Globus pallidus (tissue), 1 donor: ENCODE results near the gene APEH.

Experiments used
- DNase-seq: peaks from one replicate; pipeline ENCODE4 v3.0.0-alpha.2; 2015; ENCODE audit warnings: low spot score

The APEH gene

DNA sequence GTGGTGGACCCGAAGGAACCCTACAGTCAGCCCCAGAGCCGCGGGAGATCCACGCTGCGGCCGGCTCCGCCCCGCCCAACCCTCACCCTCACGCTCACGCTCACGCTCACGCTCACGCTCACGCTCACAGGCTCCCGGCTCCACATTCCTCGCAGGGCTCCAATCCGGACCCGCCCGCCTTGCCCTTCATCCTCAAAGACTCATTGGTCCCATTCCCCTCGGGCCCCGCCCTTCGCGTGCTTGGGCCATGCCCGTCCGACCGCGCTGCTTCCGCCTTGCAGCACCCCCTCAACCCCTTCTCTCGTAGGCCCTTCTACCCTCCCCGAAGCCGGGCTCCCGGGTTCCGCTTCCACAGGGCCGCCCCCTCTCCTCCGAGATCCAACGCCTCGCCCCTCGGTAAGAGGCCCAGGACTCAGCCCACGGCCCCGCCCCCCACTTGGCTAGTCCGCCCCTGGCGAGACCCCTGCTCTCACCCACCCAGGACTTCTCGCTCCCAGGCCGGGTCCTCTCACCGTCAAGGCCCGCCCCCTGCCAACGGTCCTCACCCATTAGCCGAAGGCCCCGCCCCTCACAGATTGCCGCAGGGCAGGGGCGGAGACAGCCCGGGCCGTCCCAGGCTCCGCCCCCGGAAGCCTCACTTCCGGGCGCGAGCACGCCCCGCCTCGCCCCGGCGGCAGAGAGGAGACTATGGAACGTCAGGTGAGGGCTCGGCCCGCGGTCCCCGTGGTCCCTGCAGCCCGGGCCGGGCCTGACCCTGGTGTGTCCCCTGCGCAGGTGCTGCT, at the start of gene APEH:
APEH (plus strand) TSS at position 637 of the 782 bp plus-strand sequence; CDS start at position 688, 51 bp downstream.
- DNase-seq, result peak; percentile 91

- DNase-seq, result no peak
These were observed 49.1 kb upstream of the APEH start for GRCh38 chr3:49625071-49625470.

GRCh38 chr3:49626101-49626581, 48.0 kb upstream of the APEH start:
- DNase-seq, result no peak

DNA sequence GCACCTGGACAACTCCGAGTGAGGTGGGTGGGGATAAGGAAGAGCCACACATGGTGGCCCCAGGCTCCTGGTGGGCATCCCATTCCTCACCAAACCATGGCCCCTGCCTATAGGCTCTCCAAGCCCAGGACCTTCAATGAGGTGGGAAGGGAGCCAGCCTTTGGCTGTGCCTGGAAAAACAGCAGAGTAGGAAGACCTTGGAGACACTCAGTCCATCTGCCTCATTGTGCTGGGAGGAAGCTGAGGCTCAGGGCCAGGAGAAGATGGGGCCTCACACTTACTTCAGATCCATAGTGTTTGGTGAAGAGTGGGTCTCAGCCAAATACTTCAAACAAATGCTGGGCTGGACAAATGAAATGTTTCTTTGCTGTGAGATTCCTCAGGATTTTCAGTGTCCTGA, 47.4 kb upstream of the APEH start:
- no peak for DNase-seq

DNA sequence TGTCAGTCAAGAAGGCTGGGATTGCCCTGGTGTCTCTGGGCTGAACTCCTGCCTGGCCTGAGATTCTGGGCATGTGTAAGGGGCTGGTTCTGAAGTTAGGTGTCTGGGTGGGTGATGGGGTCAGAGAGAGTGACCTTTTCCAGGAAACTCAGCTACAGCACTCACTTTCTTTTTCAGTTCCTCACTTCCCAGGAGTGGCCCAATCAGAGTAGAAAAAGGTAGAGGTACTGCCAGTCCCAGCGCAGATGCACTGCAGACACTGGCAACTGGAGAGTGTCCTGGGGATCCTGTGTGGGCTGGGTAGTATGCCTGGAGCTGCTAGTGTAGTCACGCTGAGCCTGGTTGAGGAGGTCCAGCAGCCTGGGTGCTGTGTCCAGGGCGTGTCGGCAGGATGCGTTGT, 46.5 kb upstream of the APEH start:
- DNase-seq, result no peak

DNA sequence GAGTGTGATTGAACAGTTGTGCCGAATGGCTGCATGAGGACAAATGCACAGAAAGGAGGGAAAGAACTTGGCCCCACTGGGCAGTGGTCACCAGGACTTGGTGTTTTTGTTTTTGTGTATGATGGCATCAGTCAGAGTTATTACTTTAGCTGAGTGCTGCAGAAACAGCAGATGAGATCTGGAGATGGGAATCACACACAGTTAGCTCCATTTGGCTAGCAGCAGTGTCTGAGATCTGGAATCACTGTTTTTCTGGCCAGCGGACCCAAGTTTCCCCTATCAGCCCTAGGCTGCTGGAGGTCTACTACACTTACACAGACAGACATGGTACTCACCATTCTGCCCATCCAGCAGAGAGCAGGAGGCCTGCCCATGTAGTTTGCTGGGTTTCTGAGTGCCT, 45.9 kb upstream of the APEH start:
- DNase-seq, result no peak

- DNase-seq, result no peak
These were observed 44.7 kb upstream of the APEH start for GRCh38 chr3:49629451-49629850.

GRCh38 chr3:49629866-49630265, 44.3 kb upstream of the APEH start:
- no peak for DNase-seq

- no peak for DNase-seq
These were observed 43.4 kb upstream of the APEH start for GRCh38 chr3:49630784-49631183.

- no peak for DNase-seq
These were observed 39.4 kb upstream of the APEH start for GRCh38 chr3:49634736-49635135.

DNA sequence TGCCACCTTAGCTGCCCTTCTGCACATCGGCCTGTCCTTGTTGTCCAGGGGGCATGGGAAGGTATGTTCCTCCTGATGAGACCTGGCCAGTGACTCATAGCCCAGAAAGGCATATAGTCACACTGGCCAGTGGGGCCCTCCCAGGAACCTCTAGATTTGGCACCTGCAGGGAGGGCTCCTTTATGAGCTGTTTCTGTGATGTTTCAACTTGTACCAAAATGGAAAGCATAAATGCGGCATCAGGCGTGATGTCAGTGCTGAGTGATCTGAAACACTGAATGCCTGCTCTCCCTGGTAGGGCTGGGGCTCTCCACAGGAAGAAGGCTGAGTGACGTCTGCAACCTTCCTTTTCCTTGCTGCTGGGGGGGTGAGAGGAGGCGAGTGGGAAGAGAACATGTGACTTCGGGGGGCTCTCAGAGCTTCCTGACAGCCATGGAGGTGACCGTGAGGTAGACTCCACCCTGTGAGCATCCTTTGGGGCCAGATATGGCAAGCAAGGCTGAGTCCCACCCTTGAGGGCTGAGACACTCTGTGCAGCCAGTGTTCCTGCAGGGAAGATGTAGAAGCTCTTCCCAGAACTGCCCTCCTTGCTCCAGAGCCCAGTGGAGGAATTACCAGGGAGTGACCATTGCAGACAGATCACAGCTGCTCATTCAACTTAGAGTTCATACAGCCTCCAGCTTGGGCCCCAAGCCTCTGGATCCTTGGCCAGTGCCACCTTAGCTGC, 37.1 kb upstream of the APEH start:
- DNase-seq, result no peak

DNA sequence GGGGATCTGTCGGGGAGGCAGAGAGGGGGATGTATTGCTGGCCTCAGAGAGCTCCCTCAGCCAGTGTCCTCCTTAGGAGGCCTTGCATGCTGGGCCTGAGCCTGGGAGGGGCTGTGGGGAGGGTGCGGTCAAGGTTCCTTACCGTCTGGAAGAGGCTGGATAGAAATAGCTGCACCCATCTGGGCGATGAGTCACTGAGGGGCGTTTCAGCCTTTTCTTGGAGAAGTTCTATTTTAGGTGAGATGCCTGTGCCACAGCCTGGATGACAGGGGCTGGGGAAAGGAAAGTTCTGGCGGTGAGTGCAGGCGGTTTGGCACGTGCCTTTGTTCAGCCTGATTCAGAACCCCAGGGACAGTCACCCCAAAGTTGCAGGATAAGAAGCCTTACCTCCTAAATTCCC, 35.7 kb upstream of the APEH start:
- peak; percentile 5 for DNase-seq

GRCh38 chr3:49639551-49639950, 34.6 kb upstream of the APEH start:
- no peak for DNase-seq

- no peak for DNase-seq
These were observed 32.9 kb upstream of the APEH start for GRCh38 chr3:49641292-49641691.

GRCh38 chr3:49641921-49642707, 32.0 kb upstream of the APEH start:
- DNase-seq, result no peak

- no peak for DNase-seq
These were observed 31.4 kb upstream of the APEH start for GRCh38 chr3:49642708-49643145.

DNA sequence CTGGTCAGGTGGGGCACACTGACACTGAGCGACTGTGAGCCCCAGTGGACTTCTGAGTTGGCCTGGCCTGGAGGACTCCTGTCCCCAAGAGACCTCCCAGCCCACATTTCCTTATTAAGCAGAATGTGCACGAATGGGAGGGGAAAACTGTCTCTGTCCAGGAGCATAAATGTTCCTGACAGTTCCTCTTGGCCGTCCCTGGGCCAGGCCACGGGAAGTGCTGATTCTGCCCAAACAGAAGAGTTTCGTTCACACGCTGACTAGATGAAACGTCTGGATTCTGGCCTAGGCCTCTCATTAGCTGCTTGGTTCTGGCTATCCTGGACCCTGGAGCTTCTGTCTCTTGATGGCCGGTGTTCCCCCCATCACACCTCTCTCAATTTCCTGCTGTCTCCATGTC, 29.5 kb upstream of the APEH start:
- DNase-seq, result no peak

DNA sequence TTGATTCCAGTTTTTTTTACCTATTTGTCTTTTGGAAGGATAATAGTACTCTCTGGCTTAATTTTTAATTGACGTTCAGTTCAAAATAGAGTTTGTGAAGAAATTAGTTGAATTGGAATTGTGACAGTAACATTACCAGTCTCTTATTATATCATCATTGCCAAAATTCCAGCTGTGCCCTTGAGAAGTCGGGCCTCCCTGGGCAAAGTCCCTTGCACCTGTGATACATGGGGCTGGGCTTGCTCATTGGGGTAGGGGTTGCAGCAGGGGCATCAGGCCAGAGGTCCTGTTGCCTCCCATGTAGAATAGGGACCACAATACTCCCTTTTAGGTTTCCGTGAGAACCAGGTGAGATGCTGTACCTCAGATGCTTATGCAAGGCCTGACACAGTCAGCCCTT, 27.9 kb upstream of the APEH start:
- DNase-seq, result no peak

DNA sequence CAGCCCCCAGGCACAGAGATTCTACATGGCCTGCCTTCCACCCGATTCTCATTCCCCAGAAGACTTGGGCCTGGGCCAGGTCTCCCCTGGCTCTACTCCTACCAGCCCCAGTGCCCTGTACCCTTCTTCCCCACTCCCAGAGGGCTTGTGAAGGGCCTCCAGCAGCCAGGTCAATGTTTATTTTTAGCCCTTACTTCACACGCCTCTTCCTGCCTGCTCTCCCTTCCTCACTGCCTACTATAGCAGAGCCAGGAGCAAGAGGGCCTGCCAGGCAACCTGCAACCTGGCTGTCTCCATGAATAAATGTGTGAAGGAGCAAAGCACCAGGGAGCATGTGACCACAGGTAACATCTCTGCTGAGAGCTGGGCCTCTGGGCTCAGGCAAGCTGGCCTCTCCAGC, 26.4 kb upstream of the APEH start:
- no peak for DNase-seq

GRCh38 chr3:49648354-49649019, 25.7 kb upstream of the APEH start:
- DNase-seq, result no peak

GRCh38 chr3:49649576-49649975, 24.6 kb upstream of the APEH start:
- DNase-seq, result no peak

GRCh38 chr3:49650177-49650576, 24.0 kb upstream of the APEH start:
- DNase-seq, result no peak
